Measurements from ENCODE around the gene TMEM196. TPM values are rescaled to one million over a fixed set of nuclear protein-coding genes. Genes with fewer than 3 reads are reported as not detected.

The TMEM196 gene
- total and polyA plus RNA-seq, 2 donors (not counting 3 experiments of a cell fraction or from before 2014, with no cell fraction given), result not detected

GRCh38 chr7:19749658-19750057, 23.8 kb downstream of the TMEM196 start:
- H3K9me1 ChIP-seq (replicated peaks; ENCODE audit: control insufficient read depth, extremely low read depth, insufficient read depth, low read length), result no peaks in the 10 kb centered on the region
- FAIRE-seq (no peak), DNase-seq (ENCODE audit: low read depth, low spot score) (no peak)
- H3K4me3 ChIP-seq (replicated peaks in 1 of 3; ENCODE audit: insufficient read depth in 1 of 3, low read depth in 1 of 3, low read length in 3 of 3), result no peak overlapping the region
- H3K4me1 ChIP-seq (ENCODE audit: control insufficient read depth, extremely low read depth, insufficient read depth, low read length), result no peaks in the 10 kb centered on the region
- no TSS peak for BruUV-seq (replicated peaks)
- H3K36me3 ChIP-seq (ENCODE audit: control insufficient read depth in 2 of 2, extremely low read depth in 1 of 2, insufficient read depth in 2 of 2, low read length in 2 of 2), result no peaks in the 10 kb centered on the region
- ChIA-PET CTCF (interaction anchor here (0.7 to 3.1 kb wide), 5 partner anchors 36 to 902 kb away, joined by 3 to 29 read pairs (median 6); no protein-coding TSS in a partner anchor), POLR2A (no interaction called here)
- no peaks in the 10 kb centered on the region for H4K20me1 ChIP-seq (replicated peaks; ENCODE audit: control insufficient read depth, extremely low read depth, insufficient read depth, low read length)
- no peak overlapping the region for H2AFZ ChIP-seq (ENCODE audit: low read depth, low read length)
- H3K4me2 ChIP-seq (ENCODE audit: insufficient read depth, low read length), result no peak overlapping the region
- intact Hi-C loops (cut with micrococcal nuclease) (loop anchor here (10.0 kb wide), 1 partner anchor 205 kb away; no protein-coding TSS in a partner anchor), dilution Hi-C loops (cut with MboI; ENCODE audit: extremely low pct_ligation_motif_present, low sequenced_read_pairs) (no loop called here)
- no peaks in the 10 kb centered on the region for H3K79me2 ChIP-seq (ENCODE audit: control insufficient read depth, insufficient read depth, low read length)
- no peaks in the 10 kb centered on the region for H3K27me3 ChIP-seq (ENCODE audit: control insufficient read depth in 2 of 2, insufficient read depth in 2 of 2, low read length in 2 of 2)
- no peak overlapping the region for H3K9ac ChIP-seq (replicated peaks; ENCODE audit: extremely low read depth, insufficient read depth, low read length)
- H3K9me3 ChIP-seq (replicated peaks; ENCODE audit: control insufficient read depth, insufficient read depth, low read length), result no peaks in the 10 kb centered on the region
- TF ChIP-seq FOS (IDR thresholded peaks at IDR 0.05; ENCODE audit: borderline replicate concordance, insufficient read depth, low read length), result no peak
- no peak for TF ChIP-seq GATA2 (IDR thresholded peaks at IDR 0.05; ENCODE audit: insufficient read depth, insufficient read length, low read depth, low read length)
- TF ChIP-seq CTCF (IDR thresholded peaks at IDR 0.05; ENCODE audit: extremely low read depth in 1 of 2, insufficient read depth in 1 of 2, low read depth in 1 of 2, low read length in 2 of 2), result no peak
- no peak for TF ChIP-seq JUN (IDR thresholded peaks at IDR 0.05; ENCODE audit: borderline replicate concordance, insufficient read depth, insufficient read length, low read depth)
- no peak for TF ChIP-seq MYC (IDR thresholded peaks at IDR 0.05; ENCODE audit: low read depth, low read length)
- no peak for TF ChIP-seq EZH2 (IDR thresholded peaks at IDR 0.05; ENCODE audit: borderline replicate concordance, low read depth, low read length, severe bottlenecking)
- no peak for TF ChIP-seq MAX (IDR thresholded peaks at IDR 0.05; ENCODE audit: insufficient read depth, insufficient read length)
- no peak for TF ChIP-seq POLR2A (IDR thresholded peaks at IDR 0.05; ENCODE audit: low read depth, low read length)
- no peak overlapping the region for H3K27ac ChIP-seq (ENCODE audit: insufficient read depth, low read depth, low read length)
